Type B pancreatic cell (in vitro differentiated cells): ENCODE data around the gene FDXACB1. TPM values are rescaled to one million over a fixed set of nuclear protein-coding genes. Genes with fewer than 3 reads are reported as not detected.

Experiments used
- DNase-seq: peaks from one replicate; pipeline ENCODE4 v3.0.0; 2021; ENCODE audit warnings: mixed read lengths; ENCODE audit not compliant: unreplicated experiment; ENCODE audit errors: extremely low spot score
- H3K27ac Mint-ChIP-seq: 2 replicates; pipeline ENCODE4 v1.8.0; 2021; ENCODE audit warnings: mild to moderate bottlenecking, mixed read lengths
- H3K27me3 Mint-ChIP-seq: 2 replicates; pipeline ENCODE4 v1.8.0; 2021; ENCODE audit warnings: mixed read lengths
- H3K36me3 Mint-ChIP-seq: 2 replicates; pipeline ENCODE4 v1.8.0; 2021; ENCODE audit warnings: mixed read lengths
- H3K4me1 Mint-ChIP-seq: one replicate; pipeline ENCODE4 v1.8.0; 2021; ENCODE audit warnings: mixed read lengths; ENCODE audit not compliant: unreplicated experiment
- H3K4me3 Mint-ChIP-seq: 2 replicates; pipeline ENCODE4 v1.8.0; 2021; ENCODE audit warnings: mild to moderate bottlenecking, mixed read lengths
- H3K9me3 Mint-ChIP-seq: 2 replicates; pipeline ENCODE4 v1.8.0; 2021; ENCODE audit warnings: mixed read lengths
- CTCF ChIP-seq: fragments of 200-600 bp; sonication (generic); conservative IDR thresholded peaks from 2 replicates; pipeline ENCODE4 v1.5.0; 2021; ENCODE audit warnings: antibody characterized with exemption, mild to moderate bottlenecking
- total RNA-seq: library from RNA; stranded (reverse); gene quantifications from 2 replicates; pipeline ENCODE4 v1.2.1, GENCODE V29; 2021; ENCODE audit warnings: low replicate concordance

The FDXACB1 gene
- total RNA-seq, 1 donor from 2014 or later, result 2.9 TPM

GRCh38 chr11:111840143-111840542 lies 38.8 kb downstream of the FDXACB1 start:
- no peaks in the 10 kb centered on the region for H3K9me3 Mint-ChIP-seq
- peaks cover 16% of the 10 kb centered on the region for H3K36me3 Mint-ChIP-seq
- no peak for TF ChIP-seq CTCF
- H3K27me3 Mint-ChIP-seq, result no peaks in the 10 kb centered on the region
- no peak overlapping the region for H3K4me3 Mint-ChIP-seq
- no peak for DNase-seq
- H3K4me1 Mint-ChIP-seq, result peaks cover 8% of the 10 kb centered on the region
- H3K27ac Mint-ChIP-seq, result no peak overlapping the region

GRCh38 chr11:111838054-111838453 lies 40.9 kb downstream of the FDXACB1 start:
- DNase-seq, result no peak
- no peaks in the 10 kb centered on the region for H3K9me3 Mint-ChIP-seq
- H3K27ac Mint-ChIP-seq, result no peak overlapping the region

GRCh38 chr11:111837366-111837891 lies 41.5 kb downstream of the FDXACB1 start:
- Mint-ChIP-seq H3K36me3 (peaks cover 24% of the 10 kb centered on the region), H3K9me3 (no peaks in the 10 kb centered on the region), H3K4me3 (no peak overlapping the region), H3K27ac (no peak overlapping the region), H3K4me1 (peaks cover 18% of the 10 kb centered on the region), H3K27me3 (no peaks in the 10 kb centered on the region)
- no peak for TF ChIP-seq CTCF
- no peak for DNase-seq

More at GRCh38 chr11:111838054-111838453, 40.9 kb downstream of the FDXACB1 start:
- no peak for TF ChIP-seq CTCF
- H3K4me3 Mint-ChIP-seq, result no peak overlapping the region
- H3K36me3 Mint-ChIP-seq, result peaks cover 24% of the 10 kb centered on the region
- no peaks in the 10 kb centered on the region for H3K27me3 Mint-ChIP-seq
- peaks cover 18% of the 10 kb centered on the region for H3K4me1 Mint-ChIP-seq

GRCh38 chr11:111836721-111837120 lies 42.2 kb downstream of the FDXACB1 start:
- no peak overlapping the region for H3K27ac Mint-ChIP-seq
- DNase-seq, result no peak

GRCh38 chr11:111836162-111836561 lies 42.8 kb downstream of the FDXACB1 start:
- Mint-ChIP-seq H3K36me3 (peaks cover 29% of the 10 kb centered on the region), H3K4me1 (peaks cover 14% of the 10 kb centered on the region), H3K4me3 (no peak overlapping the region), H3K27me3 (no peaks in the 10 kb centered on the region), H3K27ac (no peak overlapping the region), H3K9me3 (no peaks in the 10 kb centered on the region)
- no peak for DNase-seq
- no peak for TF ChIP-seq CTCF

More at GRCh38 chr11:111836721-111837120, 42.2 kb downstream of the FDXACB1 start:
- Mint-ChIP-seq H3K4me3 (no peak overlapping the region), H3K27me3 (no peaks in the 10 kb centered on the region), H3K36me3 (peaks cover 25% of the 10 kb centered on the region), H3K9me3 (no peaks in the 10 kb centered on the region), H3K4me1 (peaks cover 18% of the 10 kb centered on the region)
- TF ChIP-seq CTCF, result no peak

- Mint-ChIP-seq H3K4me1 (peaks cover 10% of the 10 kb centered on the region), H3K36me3 (peaks cover 29% of the 10 kb centered on the region), H3K27me3 (no peaks in the 10 kb centered on the region), H3K27ac (no peak overlapping the region), H3K9me3 (no peaks in the 10 kb centered on the region), H3K4me3 (no peak overlapping the region)
- no peak for TF ChIP-seq CTCF
- no peak for DNase-seq
Measured at GRCh38 chr11:111835665-111836064, 43.3 kb downstream of the FDXACB1 start.
